Suprapubic skin (tissue), 4 donors: ENCODE data around the gene GALNT2.

ENCODE experiments used
- CTCF ChIP-seq, 2 donors: fragments of 200-600 bp in 1 of 2; fragments of 450-650 bp in 1 of 2; sonication (generic) in 1 of 2; IDR thresholded peaks; one replicate each; pipeline ENCODE4 v1.5.1; 2016 to 2019; ENCODE audit warnings: antibody characterized with exemption in 2 of 2, mild to moderate bottlenecking in 1 of 2, moderate library complexity in 1 of 2
- POLR2A ChIP-seq, 2 donors: fragments of 450-650 bp; IDR thresholded peaks; one replicate each; pipeline ENCODE4 v1.6.1; 2017; ENCODE audit warnings: antibody characterized with exemption in 2 of 2, mild to moderate bottlenecking in 2 of 2, moderate library complexity in 2 of 2
- POLR2AphosphoS5 ChIP-seq, 3 donors: sonication (generic); formaldehyde crosslinking; IDR thresholded peaks; one replicate each; pipeline ENCODE4 v1.6.1; 2017; ENCODE audit warnings: antibody characterized with exemption in 3 of 3

GRCh38 chr1:230148768-230149469 lies 81.9 kb downstream of the GALNT2 start:
- no peak for TF ChIP-seq CTCF (IDR thresholded peaks at IDR 0.05)
- TF ChIP-seq POLR2A (IDR thresholded peaks at IDR 0.05): no peak
- TF ChIP-seq POLR2AphosphoS5 (IDR thresholded peaks at IDR 0.05): no peak
